ENCODE measurements around the gene SEPTIN8.
A peak's percentile ranks its signal among the peaks of the same experiment; 100 is the strongest.

The SEPTIN8 gene

DNA sequence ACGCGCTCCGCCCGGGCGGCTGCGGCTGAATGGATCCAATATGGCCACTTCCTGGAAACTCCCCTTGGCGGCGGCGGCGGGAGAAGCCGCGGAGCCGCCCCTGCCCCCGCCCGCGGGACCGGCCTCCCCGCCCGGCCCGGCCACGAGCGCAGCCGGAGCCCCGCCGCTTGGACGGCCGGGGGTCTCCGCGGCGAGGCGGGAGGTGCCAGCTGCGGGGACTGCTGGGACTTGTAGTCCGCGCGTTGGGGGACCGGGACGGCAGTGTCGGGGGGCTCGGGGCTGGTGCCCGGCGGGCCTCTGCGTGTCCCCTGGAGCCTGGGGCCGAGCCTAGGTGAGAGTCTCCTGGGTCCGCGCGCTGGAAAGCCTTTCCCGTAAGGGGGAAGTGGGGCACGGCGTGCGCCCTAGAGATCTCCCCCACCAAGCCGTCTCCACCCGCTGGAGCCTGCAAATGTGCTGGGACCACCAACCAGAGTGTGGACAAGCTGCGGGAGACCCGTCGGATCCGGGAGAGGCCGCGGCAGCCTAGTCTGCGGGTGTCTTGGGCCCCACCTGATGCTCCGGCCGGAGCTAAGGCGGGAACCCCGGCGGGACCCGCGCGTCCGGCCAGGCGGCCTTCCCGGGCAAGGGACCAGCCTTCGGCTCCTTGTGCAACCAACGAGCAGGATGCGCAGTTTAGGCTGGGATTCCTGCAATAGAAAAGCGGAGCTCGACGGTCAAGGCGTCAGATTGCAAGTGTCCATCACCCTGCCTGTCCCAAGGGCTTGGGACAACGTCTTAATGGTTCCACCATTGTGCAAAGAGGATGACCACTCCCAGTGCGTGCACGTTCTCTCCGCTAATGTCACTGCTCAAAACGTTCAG lies at the start of gene SEPTIN8 (continued):
- TF ChIP-seq, protein P1, sequence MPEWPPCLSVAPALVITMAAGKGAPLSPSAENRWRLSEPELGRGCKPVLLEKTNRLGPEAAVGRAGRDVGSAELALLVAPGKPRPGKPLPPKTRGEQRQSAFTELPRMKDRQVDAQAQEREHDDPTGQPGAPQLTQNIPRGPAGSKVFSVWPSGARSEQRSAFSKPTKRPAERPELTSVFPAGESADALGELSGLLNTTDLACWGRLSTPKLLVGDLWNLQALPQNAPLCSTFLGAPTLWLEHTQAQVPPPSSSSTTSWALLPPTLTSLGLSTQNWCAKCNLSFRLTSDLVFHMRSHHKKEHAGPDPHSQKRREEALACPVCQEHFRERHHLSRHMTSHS (tag by site-specific recombination; IDR thresholded peaks at IDR 0.05), result no peak
- TF ChIP-seq OVOL3 (tag by site-specific recombination; IDR thresholded peaks at IDR 0.05) (no peak), SCRT2 (tag by site-specific recombination; IDR thresholded peaks at IDR 0.05) (peak; percentile 93), ZNF501 (tag by site-specific recombination; IDR thresholded peaks at IDR 0.05) (0 out of 2 replicates have a peak, but pooled peaks have one; percentile 32), ZBTB8A (tag by site-specific recombination; IDR thresholded peaks at IDR 0.05) (peak; percentile 59), IKZF3 (tag by site-specific recombination; IDR thresholded peaks at IDR 0.05) (no peak), ZNF830 (tag by site-specific recombination; IDR thresholded peaks at IDR 0.05; ENCODE audit: low read depth) (no peak), ZNF266 (tag by site-specific recombination; IDR thresholded peaks at IDR 0.05; ENCODE audit: low read depth) (no peak), TCF7L2 (IDR thresholded peaks at IDR 0.05; ENCODE audit: borderline replicate concordance, low read depth, low read length) (no peak), ZNF221 (tag by site-specific recombination; IDR thresholded peaks at IDR 0.05; ENCODE audit: borderline replicate concordance) (no peak), ZNF114 (tag by site-specific recombination; IDR thresholded peaks at IDR 0.05) (no peak), ZNF157 (tag by site-specific recombination; IDR thresholded peaks at IDR 0.05) (no peak), KLF10 (tag by site-specific recombination; IDR thresholded peaks at IDR 0.05) (no peak), ZFHX2 (tag by site-specific recombination; conservative IDR thresholded peaks at IDR 0.05) (no peak), ZFP69B (tag by site-specific recombination; IDR thresholded peaks at IDR 0.05) (peak; percentile 83), FEZF1 (tag by site-specific recombination; IDR thresholded peaks at IDR 0.05) (no peak), ZNF433 (tag by site-specific recombination; IDR thresholded peaks at IDR 0.05; ENCODE audit: low read depth) (no peak), YY1 (tag by site-specific recombination; IDR thresholded peaks at IDR 0.05) (no peak; the same call in 1 of the 2 replicates), ZNF561 (tag by site-specific recombination; IDR thresholded peaks at IDR 0.05; ENCODE audit: borderline replicate concordance) (no peak), ZSCAN30 (tag by site-specific recombination; IDR thresholded peaks at IDR 0.05) (no peak), ZNF621 (tag by site-specific recombination; IDR thresholded peaks at IDR 0.05) (no peak), HOXA7 (CRISPR knock-in tag; IDR thresholded peaks at IDR 0.05; ENCODE audit: borderline replicate concordance) (no peak), BCL11A (tag by site-specific recombination; IDR thresholded peaks at IDR 0.05; ENCODE audit: low read depth) (no peak), ZNF660 (tag by site-specific recombination; IDR thresholded peaks at IDR 0.05) (no peak), ZEB2 (tag by site-specific recombination; IDR thresholded peaks at IDR 0.05) (no peak; the same call in 1 of the 2 replicates), ZNF777 (tag by site-specific recombination; IDR thresholded peaks at IDR 0.05; ENCODE audit: borderline replicate concordance) (peak; percentile 47; the same call in 1 of the 2 replicates), ZNF354C (tag by site-specific recombination; IDR thresholded peaks at IDR 0.05; ENCODE audit: borderline replicate concordance, low read depth) (no peak)
- TF ChIP-seq, protein P2, sequence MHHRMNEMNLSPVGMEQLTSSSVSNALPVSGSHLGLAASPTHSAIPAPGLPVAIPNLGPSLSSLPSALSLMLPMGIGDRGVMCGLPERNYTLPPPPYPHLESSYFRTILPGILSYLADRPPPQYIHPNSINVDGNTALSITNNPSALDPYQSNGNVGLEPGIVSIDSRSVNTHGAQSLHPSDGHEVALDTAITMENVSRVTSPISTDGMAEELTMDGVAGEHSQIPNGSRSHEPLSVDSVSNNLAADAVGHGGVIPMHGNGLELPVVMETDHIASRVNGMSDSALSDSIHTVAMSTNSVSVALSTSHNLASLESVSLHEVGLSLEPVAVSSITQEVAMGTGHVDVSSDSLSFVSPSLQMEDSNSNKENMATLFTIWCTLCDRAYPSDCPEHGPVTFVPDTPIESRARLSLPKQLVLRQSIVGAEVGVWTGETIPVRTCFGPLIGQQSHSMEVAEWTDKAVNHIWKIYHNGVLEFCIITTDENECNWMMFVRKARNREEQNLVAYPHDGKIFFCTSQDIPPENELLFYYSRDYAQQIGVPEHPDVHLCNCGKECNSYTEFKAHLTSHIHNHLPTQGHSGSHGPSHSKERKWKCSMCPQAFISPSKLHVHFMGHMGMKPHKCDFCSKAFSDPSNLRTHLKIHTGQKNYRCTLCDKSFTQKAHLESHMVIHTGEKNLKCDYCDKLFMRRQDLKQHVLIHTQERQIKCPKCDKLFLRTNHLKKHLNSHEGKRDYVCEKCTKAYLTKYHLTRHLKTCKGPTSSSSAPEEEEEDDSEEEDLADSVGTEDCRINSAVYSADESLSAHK (tag by site-specific recombination; IDR thresholded peaks at IDR 0.05), result no peak
- TF ChIP-seq, protein P3, sequence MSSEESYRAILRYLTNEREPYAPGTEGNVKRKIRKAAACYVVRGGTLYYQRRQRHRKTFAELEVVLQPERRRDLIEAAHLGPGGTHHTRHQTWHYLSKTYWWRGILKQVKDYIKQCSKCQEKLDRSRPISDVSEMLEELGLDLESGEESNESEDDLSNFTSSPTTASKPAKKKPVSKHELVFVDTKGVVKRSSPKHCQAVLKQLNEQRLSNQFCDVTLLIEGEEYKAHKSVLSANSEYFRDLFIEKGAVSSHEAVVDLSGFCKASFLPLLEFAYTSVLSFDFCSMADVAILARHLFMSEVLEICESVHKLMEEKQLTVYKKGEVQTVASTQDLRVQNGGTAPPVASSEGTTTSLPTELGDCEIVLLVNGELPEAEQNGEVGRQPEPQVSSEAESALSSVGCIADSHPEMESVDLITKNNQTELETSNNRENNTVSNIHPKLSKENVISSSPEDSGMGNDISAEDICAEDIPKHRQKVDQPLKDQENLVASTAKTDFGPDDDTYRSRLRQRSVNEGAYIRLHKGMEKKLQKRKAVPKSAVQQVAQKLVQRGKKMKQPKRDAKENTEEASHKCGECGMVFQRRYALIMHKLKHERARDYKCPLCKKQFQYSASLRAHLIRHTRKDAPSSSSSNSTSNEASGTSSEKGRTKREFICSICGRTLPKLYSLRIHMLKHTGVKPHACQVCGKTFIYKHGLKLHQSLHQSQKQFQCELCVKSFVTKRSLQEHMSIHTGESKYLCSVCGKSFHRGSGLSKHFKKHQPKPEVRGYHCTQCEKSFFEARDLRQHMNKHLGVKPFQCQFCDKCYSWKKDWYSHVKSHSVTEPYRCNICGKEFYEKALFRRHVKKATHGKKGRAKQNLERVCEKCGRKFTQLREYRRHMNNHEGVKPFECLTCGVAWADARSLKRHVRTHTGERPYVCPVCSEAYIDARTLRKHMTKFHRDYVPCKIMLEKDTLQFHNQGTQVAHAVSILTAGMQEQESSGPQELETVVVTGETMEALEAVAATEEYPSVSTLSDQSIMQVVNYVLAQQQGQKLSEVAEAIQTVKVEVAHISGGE (tag by site-specific recombination; conservative IDR thresholded peaks at IDR 0.05; ENCODE audit: low read depth), result peak; percentile 75
- TF ChIP-seq, protein P4, sequence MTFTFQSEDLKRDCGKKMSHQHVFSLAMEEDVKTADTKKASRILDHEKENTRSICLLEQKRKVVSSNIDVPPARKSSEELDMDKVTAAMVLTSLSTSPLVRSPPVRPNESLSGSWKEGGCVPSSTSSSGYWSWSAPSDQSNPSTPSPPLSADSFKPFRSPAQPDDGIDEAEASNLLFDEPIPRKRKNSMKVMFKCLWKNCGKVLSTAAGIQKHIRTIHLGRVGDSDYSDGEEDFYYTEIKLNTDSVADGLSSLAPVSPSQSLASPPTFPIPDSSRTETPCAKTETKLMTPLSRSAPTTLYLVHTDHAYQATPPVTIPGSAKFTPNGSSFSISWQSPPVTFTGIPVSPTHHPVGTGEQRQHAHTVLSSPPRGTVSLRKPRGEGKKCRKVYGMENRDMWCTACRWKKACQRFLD (tag by site-specific recombination; IDR thresholded peaks at IDR 0.05), result no peak
- TF ChIP-seq, protein P5, sequence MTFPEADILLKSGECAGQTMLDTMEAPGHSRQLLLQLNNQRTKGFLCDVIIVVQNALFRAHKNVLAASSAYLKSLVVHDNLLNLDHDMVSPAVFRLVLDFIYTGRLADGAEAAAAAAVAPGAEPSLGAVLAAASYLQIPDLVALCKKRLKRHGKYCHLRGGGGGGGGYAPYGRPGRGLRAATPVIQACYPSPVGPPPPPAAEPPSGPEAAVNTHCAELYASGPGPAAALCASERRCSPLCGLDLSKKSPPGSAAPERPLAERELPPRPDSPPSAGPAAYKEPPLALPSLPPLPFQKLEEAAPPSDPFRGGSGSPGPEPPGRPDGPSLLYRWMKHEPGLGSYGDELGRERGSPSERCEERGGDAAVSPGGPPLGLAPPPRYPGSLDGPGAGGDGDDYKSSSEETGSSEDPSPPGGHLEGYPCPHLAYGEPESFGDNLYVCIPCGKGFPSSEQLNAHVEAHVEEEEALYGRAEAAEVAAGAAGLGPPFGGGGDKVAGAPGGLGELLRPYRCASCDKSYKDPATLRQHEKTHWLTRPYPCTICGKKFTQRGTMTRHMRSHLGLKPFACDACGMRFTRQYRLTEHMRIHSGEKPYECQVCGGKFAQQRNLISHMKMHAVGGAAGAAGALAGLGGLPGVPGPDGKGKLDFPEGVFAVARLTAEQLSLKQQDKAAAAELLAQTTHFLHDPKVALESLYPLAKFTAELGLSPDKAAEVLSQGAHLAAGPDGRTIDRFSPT (tag by site-specific recombination; IDR thresholded peaks at IDR 0.05), result no peak
